Fibroblast of skin of right quadriceps (primary cell): Measurements from ENCODE around the gene KIAA0825.
A peak's percentile ranks its signal among the peaks of the same experiment; 100 is the strongest.

Source experiments
- DNase-seq: peaks from one replicate; pipeline ENCODE4 v3.0.0-alpha.2; 2013

The KIAA0825 gene

DNA sequence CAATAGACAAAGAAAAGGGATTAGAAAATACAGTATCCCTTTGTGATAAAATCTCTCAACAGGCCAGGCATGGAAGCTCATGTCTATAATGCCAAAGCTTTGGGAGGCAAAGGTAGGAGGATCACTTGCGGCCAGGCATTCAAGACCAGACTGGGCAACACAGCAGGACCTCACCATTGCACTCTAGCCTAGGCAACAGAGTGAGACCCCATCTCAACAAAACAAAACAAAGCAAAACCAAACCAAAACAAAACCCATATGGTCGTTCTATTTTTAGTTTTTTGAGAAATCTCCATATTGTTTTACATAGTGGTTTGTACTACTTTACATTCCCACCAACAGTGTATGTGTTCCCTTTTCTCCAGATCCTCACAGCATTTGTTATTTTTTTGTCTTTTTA, 193.0 kb downstream of the KIAA0825 start:
- DNase-seq: no peak

DNA sequence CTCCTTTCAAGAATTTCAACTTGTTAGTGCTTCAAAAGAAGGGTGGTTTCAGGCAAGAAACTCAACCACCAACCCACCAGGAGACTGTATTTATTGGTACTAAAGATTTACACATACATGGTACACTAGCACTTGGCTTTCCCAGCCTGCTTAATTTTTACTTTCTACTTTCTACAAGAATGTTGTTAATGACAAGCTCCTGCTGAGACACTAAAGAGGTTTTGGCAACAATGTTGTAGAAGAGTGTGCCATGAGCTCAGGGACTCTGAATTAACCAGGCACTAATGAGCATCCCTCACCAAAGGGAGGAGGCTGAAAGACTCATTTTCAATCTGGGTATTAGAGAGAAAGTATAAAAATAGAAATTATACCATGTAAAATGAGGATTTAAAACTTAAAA, 195.0 kb downstream of the KIAA0825 start:
- DNase-seq: no peak

DNA sequence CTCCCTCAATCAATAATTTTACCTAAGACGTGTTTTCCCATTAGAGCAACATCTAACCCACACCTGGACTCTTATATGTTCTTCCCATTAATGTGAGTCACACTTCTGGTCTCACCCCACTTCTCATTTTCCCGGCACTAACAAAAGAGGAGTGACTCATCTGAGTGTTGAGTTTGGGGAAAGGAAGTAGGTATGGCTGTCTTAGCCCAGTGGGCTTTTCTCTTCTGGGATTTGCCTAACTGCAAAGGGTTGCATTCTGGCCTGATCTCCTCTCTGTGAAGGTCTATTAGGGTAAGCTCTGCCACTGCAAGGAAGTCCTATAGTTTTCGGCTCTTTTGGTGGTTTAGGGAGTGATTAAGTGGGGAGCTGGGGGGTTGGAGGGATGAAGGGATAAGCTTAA, 195.6 kb downstream of the KIAA0825 start:
- DNase-seq: peak; percentile 47

DNA sequence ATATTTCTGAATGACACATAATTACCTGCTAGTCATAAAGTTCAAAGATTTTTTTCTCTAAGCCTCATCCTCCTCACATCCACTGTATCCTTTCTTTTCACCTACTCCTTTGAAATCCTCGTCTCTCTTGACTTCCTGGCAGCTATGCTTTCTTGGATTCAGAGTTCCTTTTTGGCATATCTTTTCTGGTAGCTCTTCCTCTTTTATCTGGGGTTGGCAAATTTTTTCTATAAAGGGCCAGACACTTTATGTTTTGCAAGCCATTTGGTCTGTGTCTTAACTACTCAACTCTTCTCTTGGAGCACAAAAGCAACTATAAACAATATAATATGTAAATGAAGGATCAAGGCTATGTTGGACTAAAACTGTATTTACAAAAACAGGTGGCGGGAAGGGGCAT, 197.5 kb downstream of the KIAA0825 start:
- DNase-seq: no peak

DNA sequence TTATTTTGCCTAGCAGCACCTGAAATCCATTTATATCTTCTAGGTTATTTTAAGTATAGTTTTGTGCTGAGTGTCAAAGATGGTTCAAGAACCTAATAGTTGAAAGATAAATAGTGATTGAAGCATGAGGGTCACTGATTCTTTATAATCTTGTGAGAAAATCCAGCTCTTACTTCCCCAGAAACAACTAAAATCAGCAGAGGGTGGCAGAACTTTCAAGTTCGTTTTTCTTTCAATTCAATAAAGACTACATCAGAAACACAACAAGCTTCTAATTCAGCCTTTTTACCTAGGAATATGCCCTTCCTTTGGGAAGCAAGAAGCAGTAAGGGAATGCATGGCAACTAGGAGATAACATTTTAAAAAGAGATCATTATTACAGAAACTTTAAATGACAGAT, 202.6 kb downstream of the KIAA0825 start:
- DNase-seq: no peak

DNA sequence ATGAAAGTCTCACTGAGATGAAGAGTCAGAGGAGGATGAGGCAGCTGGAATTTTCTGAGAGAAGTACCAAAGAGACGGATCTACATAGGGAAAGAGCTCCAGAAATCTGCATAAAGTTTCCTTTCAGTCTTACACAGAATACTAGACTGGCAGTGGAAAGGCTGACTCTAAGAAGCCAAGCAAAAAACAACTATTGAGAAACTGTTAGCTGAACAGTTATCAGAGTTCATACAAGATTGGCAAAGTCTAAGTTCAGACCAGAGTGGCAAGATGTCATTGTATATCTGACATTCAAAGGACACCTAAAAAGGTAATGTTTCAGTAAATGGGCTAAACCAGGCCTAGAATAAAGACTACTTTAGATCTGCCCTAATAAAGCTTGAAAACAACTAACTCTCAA, 209.0 kb downstream of the KIAA0825 start:
- DNase-seq: no peak

DNA sequence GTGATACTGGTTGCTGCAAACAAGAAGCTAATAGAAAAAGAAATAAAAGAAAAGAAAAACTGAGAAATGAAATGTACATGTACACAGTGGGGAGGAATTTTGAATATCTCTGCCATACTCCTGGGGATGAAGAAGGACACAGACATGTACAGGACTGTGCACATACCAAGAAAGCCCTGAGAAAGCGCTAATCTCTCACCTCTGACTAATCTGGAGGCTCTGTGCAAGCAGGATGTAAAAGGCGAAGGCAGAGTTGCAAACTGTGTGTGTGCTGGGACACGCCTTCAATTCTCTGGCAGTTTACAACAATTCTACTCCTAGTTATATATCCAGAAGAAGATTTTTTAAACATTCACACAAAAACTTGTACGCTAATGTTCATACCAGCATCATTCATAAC, 211.4 kb downstream of the KIAA0825 start:
- DNase-seq: peak; percentile 1

DNA sequence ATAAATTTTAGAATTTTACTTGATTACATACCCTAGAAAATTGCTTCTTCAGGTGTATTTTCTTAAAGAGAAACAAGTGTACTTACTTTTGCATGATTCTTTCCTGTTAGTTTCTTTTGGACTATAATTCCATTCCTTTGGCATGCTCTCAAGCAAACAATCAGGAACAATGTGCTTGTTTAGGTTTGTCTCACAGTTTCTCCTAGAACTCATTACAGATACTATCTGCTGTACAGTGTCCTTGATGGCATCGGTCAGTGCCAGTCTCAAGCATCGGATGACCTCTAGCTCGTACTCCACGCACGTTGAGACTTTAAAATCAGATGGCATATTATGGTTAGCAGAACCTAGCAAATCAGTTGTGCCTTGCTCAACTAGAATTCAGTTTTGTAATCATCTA, 214.9 kb downstream of the KIAA0825 start:
- DNase-seq: no peak

DNA sequence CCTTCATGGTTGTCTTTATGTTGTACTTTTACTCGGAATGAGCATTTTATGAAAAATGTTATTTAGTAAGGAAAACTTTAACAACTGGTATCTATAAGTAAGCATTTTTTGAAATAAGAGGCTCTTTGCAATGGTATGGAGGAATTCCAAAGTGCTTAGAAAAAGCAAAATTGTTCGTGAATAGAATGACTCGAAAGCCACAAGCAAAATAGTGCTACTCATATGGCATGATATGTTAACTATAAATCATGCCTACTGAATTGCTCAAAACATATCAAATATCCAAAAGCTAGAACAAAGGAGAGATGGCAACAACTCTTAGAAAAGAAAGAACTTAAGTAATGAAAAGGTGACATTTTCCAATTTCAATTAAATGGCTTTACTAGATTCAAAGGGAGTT, 216.3 kb downstream of the KIAA0825 start:
- DNase-seq: peak; percentile 51

DNA sequence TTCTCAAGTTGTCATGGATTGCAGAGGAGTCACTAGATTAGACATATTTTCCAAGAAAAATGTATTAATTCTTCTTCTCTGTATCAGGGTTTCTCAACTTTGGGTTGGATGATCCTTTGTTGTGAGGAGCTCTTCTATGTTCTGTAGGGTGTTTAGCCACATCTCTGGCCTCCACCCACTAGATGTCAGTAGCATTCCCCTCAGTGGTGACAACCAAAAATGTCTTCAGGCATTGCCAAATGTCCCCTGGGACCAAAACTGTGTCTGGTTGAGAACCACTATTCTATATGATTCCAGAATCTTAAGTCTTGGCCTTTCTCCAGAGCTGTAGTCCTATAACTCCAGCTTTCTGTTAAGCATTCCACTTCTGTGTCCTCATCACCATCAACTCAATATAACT, 220.9 kb downstream of the KIAA0825 start:
- DNase-seq: peak; percentile 2

DNA sequence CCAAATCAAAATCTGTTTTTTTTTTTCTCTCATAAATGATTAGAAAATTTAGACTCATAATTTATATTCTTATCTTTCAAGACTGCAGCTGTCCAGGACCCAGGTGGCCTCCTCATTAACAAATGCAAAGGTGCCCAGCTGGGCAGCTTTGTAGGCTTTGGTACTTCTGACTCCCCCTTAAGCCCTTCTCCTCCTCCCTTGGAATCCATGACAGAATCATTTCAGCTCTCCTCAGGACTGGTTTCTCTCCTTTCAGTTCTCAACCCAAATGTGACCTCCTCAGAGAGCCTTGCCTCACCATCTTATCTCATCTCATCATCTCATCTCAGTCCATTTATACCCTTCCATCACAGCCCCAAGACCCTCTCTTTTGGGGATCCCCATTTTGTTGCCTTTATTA, 221.7 kb downstream of the KIAA0825 start:
- DNase-seq: no peak

DNA sequence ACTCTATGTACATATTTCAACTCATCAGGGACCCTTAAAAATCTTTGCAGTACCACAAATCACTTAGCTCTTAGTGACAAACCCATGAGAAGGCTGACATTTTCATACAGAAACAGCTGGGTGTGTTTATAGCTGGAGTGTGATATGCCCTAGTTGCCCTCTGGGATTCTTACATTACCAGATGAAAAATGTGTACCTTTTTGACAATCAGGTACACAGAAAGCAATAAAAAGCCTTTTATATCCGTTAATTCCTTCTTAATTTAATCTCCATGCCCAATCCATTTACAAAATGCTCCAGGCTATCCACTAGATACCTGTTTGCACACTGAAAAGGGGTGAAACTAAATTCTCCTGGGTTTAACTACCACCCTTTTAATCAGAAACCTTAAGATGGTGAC, 222.9 kb downstream of the KIAA0825 start:
- DNase-seq: no peak

DNA sequence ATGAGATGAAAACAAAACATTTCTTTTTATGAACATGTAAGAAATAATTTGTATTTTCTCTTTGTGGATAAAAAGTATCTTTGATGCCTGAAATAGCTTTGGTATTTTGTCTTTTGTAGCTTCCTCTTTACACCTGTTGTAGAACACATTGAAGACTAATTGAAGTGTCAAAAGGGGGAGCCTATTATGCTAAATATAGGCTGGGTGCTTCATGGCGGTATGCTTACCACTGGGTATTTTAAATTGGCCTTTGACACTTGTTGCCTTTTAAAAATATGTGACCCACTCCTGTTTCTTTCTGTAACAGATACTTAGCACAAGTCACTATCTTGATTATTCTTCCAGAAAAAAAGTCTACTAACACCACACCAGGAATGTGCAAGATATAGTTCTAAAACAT, 226.4 kb downstream of the KIAA0825 start:
- no peak for DNase-seq

DNA sequence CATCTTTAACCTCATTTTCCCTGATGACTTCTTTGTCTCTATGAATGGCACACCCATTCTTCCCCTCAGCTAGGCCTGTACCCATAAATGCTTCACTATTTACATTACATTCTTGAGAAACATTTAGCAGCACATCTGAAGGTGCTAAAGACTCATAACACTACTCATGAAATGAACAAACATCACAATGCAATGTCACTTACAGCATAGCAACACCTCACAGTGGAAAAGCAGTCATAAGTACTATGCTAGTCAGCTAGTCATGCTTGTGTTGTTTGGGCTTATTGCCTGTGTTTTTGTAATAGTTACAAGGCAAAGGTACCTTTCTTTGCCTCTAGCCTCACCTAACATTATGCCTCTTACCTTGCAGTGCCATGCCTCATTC, 228.9 kb downstream of the KIAA0825 start:
- DNase-seq: no peak

DNA sequence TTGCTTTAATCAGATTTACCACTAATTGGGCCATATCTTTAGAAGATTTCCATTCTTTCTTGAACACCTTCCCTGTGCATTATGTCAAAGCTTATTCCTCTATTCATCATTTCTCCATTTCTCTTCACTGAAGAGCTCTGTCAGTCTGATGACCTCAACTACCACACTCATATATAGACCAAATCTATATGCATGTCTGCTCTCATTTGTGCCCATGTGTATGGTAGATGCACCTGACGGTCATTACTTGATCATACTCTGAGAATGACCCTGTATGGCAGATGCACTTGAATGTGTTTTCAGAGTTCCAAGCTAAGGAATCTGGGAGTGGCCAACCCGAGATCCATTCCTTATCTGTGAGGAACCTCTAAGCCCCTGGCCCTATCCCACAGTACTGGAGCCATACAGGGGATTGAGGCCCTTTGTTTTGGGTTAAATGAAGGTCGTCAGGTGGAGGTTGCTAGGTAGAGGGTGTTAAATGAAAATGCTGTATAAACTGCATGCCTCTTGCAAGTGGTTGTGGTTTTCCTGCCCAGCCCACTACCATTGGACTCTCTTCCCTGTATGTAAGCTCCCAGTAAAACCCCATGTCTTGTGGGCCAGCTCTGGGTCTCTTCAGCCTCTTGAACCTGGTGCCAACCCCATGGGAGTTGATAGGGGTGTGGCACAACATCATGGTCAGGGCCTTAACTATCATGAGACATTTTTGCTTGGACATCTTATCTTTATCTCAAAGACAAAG, 229.5 kb downstream of the KIAA0825 start:
- no peak for DNase-seq

DNA sequence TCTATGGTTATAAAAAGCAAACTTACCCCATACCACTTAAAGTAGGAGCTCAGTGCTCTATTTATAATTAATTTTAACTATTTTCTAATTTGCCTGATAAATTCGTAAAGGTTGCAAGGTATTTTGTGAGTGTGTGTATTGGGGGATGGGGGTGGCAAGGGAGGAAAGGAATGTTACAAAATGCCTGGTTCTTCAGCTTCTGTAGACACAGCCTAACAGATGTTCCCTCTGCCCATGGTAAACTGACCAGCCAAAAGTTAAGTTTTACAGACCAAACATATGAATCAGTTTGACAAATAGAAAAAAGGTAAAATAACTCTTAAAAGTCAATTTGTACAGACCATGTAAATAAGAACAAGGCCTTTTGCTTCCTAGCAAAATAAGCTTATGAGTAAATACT, 232.6 kb downstream of the KIAA0825 start:
- DNase-seq: no peak

DNA sequence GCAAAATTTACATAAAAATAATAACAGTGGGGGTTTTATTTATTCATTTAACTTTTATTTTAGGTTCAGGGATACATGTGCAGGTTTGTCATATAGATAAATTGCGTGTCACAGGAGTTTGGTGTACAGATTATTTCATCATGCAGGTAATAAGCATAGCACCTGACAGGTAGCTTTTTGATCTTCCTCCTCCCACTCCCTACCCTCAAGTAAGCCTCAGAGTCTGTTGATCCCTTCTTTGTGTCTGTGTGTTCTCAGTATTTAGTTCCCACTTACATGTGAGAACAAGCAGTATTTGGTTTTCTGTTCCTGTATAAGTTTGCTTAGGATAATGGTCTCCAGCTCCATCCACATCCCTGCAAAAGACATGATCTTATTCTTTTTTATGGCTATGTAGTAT, 240.3 kb downstream of the KIAA0825 start:
- DNase-seq: no peak

DNA sequence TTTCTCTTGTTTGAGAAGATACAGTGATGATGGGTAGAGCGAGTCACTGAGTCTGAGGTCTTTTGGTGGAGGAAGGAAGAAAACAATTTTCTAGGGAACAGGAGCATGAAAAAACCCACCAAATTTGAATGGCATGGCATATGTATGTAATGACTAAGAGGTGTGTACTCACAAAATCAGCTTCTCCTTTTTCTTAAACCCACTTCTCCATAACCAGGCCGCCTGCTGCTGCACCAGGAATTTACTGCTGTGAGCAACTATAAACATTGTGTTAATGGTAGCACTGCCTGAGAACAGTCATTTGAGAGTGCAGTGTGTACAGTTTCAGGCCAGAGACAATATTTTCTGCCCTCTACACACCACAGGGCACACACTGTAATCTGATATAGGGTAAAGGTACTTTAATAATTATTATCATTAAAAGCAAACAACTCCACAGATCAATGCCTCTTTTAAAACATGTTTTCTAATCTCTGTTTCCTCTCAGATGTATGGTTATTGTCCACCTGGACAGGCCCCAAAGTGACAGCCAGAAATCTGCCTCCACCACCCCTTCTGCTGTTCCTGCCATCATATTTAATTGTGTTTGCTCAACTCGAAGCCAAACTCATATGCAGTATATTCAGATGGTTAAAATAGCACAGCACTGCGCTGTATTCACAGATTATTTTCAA, 241.6 kb downstream of the KIAA0825 start:
- DNase-seq: peak; percentile 3

DNA sequence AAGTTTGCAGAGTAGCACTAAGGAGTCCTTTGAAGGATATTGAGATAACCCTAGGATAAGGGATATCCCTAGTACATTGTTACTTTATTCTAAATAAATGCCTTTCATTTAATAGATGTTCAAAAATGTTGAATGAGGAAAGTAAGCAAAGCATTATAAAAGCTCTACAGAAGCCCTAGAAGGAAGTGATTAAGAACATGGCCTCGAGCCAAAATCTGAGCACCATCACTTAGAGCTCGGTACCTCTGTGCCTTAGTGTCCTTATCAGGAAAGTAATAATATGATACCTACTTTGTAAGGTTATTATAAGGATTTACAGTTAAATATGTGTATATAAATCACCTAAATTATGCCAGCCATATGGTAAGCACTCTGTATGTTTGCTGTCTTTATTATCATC, 242.6 kb downstream of the KIAA0825 start:
- DNase-seq: peak; percentile 23

DNA sequence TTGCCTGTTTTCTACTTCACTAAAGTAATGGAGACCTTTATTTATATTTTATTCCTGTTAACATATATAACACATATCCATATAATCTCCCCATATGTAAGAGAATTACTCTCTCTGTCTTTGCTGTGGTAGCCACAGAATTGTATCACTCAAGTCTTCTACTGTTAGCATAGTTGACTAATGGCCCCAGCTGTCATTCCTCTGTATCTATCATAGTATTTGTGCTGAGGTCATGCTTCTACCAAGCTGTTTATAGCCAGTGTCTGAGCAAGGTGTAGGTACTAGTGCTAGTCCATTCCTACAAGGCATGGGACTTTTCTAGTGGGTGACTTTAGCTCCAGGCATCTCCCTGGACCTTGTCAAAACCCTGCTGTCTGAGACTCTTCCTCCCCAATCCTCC, 244.1 kb downstream of the KIAA0825 start:
- DNase-seq: no peak

DNA sequence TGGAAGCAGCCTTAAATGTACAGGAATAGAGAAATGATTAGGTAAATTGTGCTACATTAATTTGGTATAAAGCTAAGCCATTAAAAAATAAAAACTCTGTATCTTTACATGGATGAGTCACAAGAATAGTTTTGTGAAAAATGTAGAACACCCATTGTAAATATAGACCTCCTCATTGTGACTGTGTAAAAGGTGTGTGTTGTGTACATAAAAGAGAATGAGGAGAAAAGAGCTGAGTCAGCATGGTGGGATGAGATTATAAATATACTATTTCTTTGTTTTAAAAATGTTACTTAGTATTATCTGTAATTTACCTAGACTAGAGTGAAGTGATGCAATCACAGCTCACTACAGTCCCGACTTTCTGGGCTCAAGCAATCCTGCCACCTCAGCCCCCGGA, 250.5 kb downstream of the KIAA0825 start:
- no peak for DNase-seq

DNA sequence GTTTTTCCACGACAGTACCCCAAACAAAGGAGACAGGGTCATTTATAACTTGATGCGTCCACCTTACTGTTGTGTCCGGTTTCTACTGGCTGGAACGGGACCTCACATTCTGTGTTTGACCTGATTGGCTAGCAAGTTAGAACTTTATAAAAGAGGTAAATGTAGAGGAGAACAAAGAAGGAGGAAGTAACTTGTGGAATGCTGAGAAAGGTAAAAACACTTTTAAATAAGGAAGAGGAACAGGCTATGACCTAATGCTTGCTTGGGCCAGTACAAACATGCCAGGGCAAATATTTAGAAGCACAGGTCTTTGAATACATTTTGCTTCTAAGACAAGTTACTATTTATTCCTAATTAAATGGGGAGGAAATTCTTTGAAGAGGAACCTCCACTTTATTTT, 251.6 kb downstream of the KIAA0825 start:
- no peak for DNase-seq

DNA sequence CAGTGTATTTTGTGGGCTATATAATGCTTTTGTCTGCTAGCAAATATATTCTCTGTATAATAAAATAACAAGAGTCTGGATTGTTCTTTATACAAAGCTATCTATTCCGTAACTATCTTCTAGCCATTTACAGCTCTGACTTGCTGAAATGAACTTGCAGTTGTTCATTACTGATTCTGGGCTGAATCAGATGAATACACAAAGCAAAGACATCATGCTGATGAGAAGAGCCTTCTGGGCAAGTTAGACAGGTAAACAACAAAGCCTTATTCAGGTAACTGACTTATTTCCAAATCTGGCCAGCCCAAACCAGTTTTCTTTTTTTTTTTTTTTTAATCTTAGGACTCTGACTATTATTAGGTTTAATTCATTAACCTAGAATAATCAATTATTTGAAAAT, 255.5 kb downstream of the KIAA0825 start:
- DNase-seq: no peak

DNA sequence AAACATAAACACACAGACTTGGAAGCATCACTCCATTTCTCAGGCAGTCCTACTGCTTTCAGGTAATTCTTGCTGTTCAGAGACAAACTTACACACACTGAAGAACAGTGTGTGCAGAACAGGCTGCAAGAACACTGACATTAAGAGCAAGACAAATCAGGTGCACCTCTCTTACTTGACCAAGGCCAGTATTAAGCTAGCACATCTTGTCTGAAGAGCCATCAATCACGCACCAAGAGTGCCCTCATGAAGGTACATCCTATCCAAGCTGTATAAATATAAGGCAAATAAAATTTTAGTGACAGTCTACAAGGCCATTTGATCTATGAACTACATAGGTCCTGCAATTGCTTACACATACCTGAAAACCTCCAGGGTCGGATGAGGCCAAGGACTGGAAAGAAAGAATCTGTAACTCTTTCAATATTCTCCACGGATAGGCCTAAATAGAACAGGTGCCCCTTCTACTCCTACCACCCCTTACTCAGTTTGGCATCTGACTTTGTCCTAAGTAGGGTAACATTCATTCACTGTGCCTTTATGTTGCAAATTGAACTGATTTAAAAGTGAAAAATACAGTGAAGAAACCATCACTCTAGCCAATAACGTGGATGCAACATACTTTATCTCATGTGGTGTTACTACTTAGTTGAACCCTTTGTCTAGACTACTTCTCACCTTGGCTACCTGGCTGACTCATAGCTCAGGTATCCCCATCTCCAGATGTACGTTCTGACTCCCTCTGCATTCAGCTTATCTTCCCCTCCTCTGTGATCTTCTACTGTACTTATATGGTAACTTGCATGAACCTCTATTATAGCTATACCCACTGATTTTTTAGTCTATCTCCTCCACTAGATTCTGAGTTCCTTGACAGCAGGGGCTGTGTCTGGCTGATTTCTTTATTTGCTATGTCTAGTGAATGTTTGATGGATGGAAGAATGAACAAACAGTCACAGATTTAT, 256.3 kb downstream of the KIAA0825 start:
- no peak for DNase-seq
